ENCODE results near the gene MAVS. TPM values are rescaled to one million over a fixed set of nuclear protein-coding genes. Genes with fewer than 3 reads are reported as not detected.

Gene MAVS
- total and polyA plus RNA-seq, 8 donors, result 9.5 to 25.1 (median 20.9) TPM

GRCh38 chr20:3924304-3925112, 77.9 kb downstream of the MAVS start:
- DNase-seq (peak in 1 of 6 donors; percentile 62), FAIRE-seq (no peak), ATAC-seq (peak in 1 of 4 donors; percentile 44)
- H3K27me3 ChIP-seq, result no peaks in the 10 kb centered on the region
- peaks cover 0 to 8% (median 5%) of the 10 kb centered on the region in 3 donors for H3K4me1 ChIP-seq
- no peak for TF ChIP-seq CTCF (IDR thresholded peaks at IDR 0.05)
- WGBS, 2 donors, result 79 to 93% methylated on average over 13 of the region's 13 CpGs
- intact Hi-C loops (cut with DNase I), result no loop called here
- no peaks in the 10 kb centered on the region for H3K9me3 ChIP-seq
- no peak overlapping the region for H3K4me3 ChIP-seq
- H3K27ac ChIP-seq, result no peak overlapping the region
- H3K36me3 ChIP-seq, result peaks cover 0 to 30% (median 0%) of the 10 kb centered on the region in 3 donors

DNA sequence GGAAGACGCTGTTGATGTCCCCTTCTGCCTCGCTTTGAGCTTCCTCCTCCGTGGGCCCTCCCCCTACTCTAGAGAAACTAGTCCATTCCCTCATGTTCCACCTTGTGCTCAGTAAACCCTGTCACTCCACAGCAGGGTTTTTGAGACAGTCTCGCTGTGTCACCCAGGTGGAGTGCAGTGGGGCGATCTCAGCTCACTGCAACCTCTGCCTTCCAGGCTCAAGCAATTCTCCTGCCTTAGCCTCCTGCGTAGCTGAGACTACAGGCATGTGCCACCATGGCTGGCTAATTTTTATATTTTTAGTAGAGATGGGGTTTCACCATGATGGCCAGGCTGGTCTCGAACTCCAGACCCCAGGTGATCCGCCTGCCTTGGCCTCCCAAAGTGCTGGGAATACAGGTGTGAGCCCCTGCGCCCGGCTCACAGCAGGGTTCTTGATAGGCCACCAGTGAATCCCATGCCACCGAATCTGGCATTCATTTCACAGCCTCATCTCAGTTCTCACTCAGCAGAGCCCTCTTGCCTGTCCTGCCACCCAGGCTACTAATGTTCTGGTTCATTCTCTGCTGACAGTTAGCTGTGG, 78.6 kb downstream of the MAVS start:
- H3K9me3 ChIP-seq, result no peaks in the 10 kb centered on the region
- FAIRE-seq, result no peak
- no peak overlapping the region for H3K27ac ChIP-seq
- DNase-seq, result no peak
- WGBS, 2 donors, result 94 to 95% methylated on average over 11 of the region's 11 CpGs
- TF ChIP-seq CTCF (IDR thresholded peaks at IDR 0.05), result no peak
- intact Hi-C loops (cut with DNase I), result no loop called here
- H3K4me1 ChIP-seq, result peaks cover 0 to 8% (median 5%) of the 10 kb centered on the region in 3 donors
- no peaks in the 10 kb centered on the region for H3K27me3 ChIP-seq
- peaks cover 0 to 27% (median 0%) of the 10 kb centered on the region in 3 donors for H3K36me3 ChIP-seq
- H3K4me3 ChIP-seq, result no peak overlapping the region
- no peak for ATAC-seq

Small RNA genes within 50 kb of the gene (microRNA-seq; reads per million reads assigned to microRNA genes)
- gene MIR103A2 (0 reads per million in 2 donors), gene MIR103B2 (0 reads per million in 2 donors)

Other genes starting within 250 kb of the MAVS start
- gene GFRA4, start 183.4 kb upstream of the MAVS start, total RNA-seq, result not detected
- gene GFRA4, start 183.4 kb upstream of the MAVS start, polyA plus RNA-seq, result not detected
- gene ADAM33, start 164.8 kb upstream of the MAVS start, total RNA-seq, result 1 to 10 TPM in 3 of 6 donors, under 1 TPM in 3; 0.67 to 5.7 (median 1.8) TPM
- 10 to 100 TPM; 17.3 to 20.9 TPM for gene ADAM33, start 164.8 kb upstream of the MAVS start, polyA plus RNA-seq
- 1 to 10 TPM in 3 of 6 donors, under 1 TPM in 3; 0.09 to 3.7 (median 1.6) TPM for gene SIGLEC1, start 134.2 kb upstream of the MAVS start, total RNA-seq
- gene SIGLEC1, start 134.2 kb upstream of the MAVS start, polyA plus RNA-seq, result 1 to 10 TPM; 1.0 to 2.5 TPM
- 1 to 10 TPM in 5 of 6 donors, under 1 TPM in 1; 0.55 to 3.1 (median 1.3) TPM for gene HSPA12B, start 114.1 kb upstream of the MAVS start, total RNA-seq
- gene HSPA12B, start 114.1 kb upstream of the MAVS start, polyA plus RNA-seq, result 1 to 10 TPM; 4.0 to 6.0 TPM
- 10 to 100 TPM in 3 of 6 donors, 1 to 10 TPM in 3; 5.0 to 13.0 (median 10.0) TPM for gene ADISSP, start 79.1 kb upstream of the MAVS start, total RNA-seq
- 10 to 100 TPM; 14.2 to 16.0 TPM for gene ADISSP, start 79.1 kb upstream of the MAVS start, polyA plus RNA-seq
- under 1 TPM; 0.20 to 0.55 (median 0.40) TPM for gene SPEF1, start 65.4 kb upstream of the MAVS start, total RNA-seq
- gene SPEF1, start 65.4 kb upstream of the MAVS start, polyA plus RNA-seq, result 1 to 10 TPM; 1.7 TPM
- gene CENPB, start 60.1 kb upstream of the MAVS start, total RNA-seq, result 10 to 100 TPM; 30.2 to 46.5 (median 39.3) TPM
- 10 to 100 TPM; 34.0 to 44.2 TPM for gene CENPB, start 60.1 kb upstream of the MAVS start, polyA plus RNA-seq
- gene CDC25B, start 50.5 kb upstream of the MAVS start, total RNA-seq, result 10 to 100 TPM in 2 of 6 donors, 1 to 10 TPM in 4; 3.7 to 13.5 (median 5.0) TPM
- 10 to 100 TPM; 24.4 to 28.8 TPM for gene CDC25B, start 50.5 kb upstream of the MAVS start, polyA plus RNA-seq
- 1 to 10 TPM; 4.7 to 7.9 (median 6.8) TPM for gene AP5S1, start 26.3 kb upstream of the MAVS start, total RNA-seq
- 1 to 10 TPM; 5.4 to 7.3 TPM for gene AP5S1, start 26.3 kb upstream of the MAVS start, polyA plus RNA-seq
- gene PANK2, start 42.6 kb downstream of the MAVS start, total RNA-seq, result 10 to 100 TPM; 10.1 to 18.0 (median 12.5) TPM
- 10 to 100 TPM; 14.6 to 23.4 TPM for gene PANK2, start 42.6 kb downstream of the MAVS start, polyA plus RNA-seq
- 10 to 100 TPM in 2 of 6 donors, 1 to 10 TPM in 4; 2.7 to 13.6 (median 5.7) TPM for gene RNF24, start 168.7 kb downstream of the MAVS start, total RNA-seq
- 1 to 10 TPM; 1.6 to 2.4 TPM for gene RNF24, start 168.7 kb downstream of the MAVS start, polyA plus RNA-seq

All from pancreas (tissue), 10 donors.